ENCODE results near the gene SARDH. TPM values are rescaled to one million over a fixed set of nuclear protein-coding genes. Genes with fewer than 3 reads are reported as not detected.

The SARDH gene
- total and polyA plus RNA-seq, 7 donors = 0.49 to 3.0 (median 1.9) TPM; not detected in 1

DNA sequence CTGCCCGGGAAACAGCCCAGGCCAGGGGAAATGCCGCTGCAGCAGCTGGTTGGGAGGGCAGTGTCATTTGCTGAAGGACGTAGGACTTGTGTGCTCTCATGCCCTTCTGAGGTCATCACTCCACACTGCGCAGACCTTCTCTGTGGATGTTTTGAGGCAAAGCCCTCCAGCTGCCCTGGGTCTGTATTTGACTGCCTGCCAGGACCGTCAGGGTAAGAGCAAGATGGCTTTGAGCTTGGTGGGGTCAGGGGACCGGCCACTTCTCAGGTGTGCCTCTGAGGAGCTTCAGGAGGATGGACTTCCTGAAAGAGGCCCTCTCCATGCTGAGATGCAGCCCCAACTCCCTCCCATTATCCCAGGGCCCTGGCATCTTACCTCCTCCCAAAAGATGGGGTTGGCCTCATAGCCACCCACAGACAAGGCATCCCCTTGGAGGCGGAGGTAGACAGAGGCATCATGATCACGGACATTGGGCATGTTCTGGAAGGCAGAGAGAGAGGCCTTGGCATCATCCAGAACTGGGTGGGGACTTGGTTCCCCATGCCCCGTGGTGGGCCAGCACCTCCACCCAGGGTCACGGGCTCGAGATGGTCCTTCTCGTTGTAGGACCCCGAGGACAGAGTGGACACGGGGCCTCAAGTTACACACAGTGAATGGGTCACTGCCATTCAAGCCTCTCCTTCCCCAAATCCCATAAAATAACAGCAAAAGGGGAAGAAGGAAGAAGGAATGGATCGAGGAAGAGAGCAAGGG is 19.4 kb downstream of the SARDH start:
- no peak for TF ChIP-seq POLR2A (IDR thresholded peaks at IDR 0.05)
- no peak for TF ChIP-seq POLR2AphosphoS5 (IDR thresholded peaks at IDR 0.05)
- no peak for TF ChIP-seq EP300 (IDR thresholded peaks at IDR 0.05)
- TF ChIP-seq, protein P1, sequence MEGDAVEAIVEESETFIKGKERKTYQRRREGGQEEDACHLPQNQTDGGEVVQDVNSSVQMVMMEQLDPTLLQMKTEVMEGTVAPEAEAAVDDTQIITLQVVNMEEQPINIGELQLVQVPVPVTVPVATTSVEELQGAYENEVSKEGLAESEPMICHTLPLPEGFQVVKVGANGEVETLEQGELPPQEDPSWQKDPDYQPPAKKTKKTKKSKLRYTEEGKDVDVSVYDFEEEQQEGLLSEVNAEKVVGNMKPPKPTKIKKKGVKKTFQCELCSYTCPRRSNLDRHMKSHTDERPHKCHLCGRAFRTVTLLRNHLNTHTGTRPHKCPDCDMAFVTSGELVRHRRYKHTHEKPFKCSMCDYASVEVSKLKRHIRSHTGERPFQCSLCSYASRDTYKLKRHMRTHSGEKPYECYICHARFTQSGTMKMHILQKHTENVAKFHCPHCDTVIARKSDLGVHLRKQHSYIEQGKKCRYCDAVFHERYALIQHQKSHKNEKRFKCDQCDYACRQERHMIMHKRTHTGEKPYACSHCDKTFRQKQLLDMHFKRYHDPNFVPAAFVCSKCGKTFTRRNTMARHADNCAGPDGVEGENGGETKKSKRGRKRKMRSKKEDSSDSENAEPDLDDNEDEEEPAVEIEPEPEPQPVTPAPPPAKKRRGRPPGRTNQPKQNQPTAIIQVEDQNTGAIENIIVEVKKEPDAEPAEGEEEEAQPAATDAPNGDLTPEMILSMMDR (IDR thresholded peaks at IDR 0.05) = no peak
- 87 to 91% methylated on average over 15 of the region's 15 CpGs for WGBS, 2 donors
- H3K36me3 ChIP-seq = no peaks in the 10 kb centered on the region
- H3K4me1 ChIP-seq = peaks cover 0 to 4% (median 0%) of the 10 kb centered on the region in 4 donors
- no peak overlapping the region for H3K27ac ChIP-seq
- H3K4me3 ChIP-seq = no peak overlapping the region
- DNase-seq = peak; percentile 52
- H3K27me3 ChIP-seq = no peaks in the 10 kb centered on the region
- no peaks in the 10 kb centered on the region for H3K9me3 ChIP-seq
- intact Hi-C loops (cut with DNase I) = no loop called here

DNA sequence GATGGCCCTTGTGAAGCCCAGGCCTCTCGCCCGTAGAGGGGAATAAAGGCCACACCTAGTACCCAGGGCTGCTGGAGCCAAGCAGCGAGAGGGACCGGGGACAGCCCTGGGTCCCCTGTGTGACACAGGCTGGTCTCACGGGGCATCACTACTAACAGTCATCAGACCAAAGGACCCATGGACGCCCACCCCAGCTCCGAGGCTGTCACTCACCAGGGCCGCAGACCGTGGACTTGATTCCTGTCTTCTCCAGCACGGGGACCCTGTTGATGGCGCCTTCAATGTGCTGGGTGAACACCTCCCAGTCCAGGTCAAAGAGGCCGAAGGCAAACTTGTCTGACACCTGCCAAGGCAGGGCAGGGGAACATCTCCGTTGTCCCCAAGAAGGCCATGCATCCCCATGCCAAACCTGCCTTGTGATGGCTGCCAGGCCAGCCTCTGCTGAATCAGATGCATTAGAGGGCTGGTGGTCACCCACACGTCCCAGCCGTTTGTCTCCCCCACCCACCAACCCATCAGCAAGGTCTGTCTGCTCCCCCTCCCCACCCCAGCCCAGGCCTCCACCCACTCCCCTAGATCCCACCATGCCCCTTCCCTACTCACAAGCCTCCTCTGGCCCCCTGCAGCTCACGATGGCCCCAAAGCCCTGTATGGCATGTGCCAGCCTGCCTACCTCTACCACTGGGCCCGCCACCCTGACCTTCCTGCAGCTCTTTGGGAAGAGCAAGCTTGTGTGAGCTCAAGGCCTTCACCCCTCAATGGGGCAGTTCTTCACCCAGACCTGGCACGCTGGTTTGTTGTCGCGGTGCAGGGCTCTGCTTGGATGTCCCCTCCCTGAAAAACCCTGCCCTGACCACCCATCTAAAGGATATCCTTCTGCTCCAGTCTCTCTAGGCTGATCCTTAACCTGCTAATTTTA is 20.8 kb downstream of the SARDH start:
- Histone ChIP-seq H3K27me3 (no peaks in the 10 kb centered on the region), H3K9me3 (no peaks in the 10 kb centered on the region), H3K27ac (no peak overlapping the region), H3K4me1 (peaks cover 0 to 4% (median 0%) of the 10 kb centered on the region in 4 donors), H3K36me3 (no peaks in the 10 kb centered on the region), H3K4me3 (no peak overlapping the region)
- whole genome bisulfite sequencing, 2 donors = 90 to 93% methylated on average over 20 of the region's 20 CpGs
- peak; percentile 60 for DNase-seq
- TF ChIP-seq, protein P1 (IDR thresholded peaks at IDR 0.05) = no peak
- TF ChIP-seq EP300 (IDR thresholded peaks at IDR 0.05) (no peak), POLR2AphosphoS5 (IDR thresholded peaks at IDR 0.05) (no peak), POLR2A (IDR thresholded peaks at IDR 0.05) (no peak)
- intact Hi-C loops (cut with DNase I) = no loop called here

DNA sequence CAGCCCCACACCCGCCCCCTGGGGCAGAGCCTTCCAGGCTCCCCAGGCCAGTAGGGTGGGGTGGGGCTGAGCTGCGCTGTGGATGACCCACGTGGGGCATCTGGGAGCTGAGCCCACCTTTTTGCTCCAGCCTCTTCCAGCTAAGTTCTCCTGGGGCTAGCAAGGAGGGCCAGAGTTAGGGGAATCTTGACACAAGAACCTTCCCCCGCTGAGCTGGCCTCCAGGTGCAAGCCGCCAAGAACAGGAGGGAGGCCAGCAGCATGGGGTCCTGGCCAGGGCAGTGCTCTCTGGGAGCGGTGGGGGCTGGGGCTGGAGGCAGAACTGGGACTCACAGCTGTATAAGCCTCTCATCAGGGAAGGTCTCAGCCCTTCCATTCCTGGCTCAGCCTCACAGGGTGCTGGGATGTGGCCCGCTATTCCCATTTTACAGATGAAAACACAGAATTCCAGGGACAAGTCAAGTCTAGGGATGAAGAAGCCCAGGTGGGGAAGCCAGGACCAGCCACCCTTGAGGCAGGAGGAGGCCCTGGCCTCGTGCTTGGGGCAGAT is 21.5 kb downstream of the SARDH start:
- Histone ChIP-seq H3K9me3 (no peaks in the 10 kb centered on the region), H3K27ac (no peak overlapping the region), H3K36me3 (no peaks in the 10 kb centered on the region), H3K27me3 (no peaks in the 10 kb centered on the region), H3K4me3 (no peak overlapping the region), H3K4me1 (peaks cover 0 to 4% (median 0%) of the 10 kb centered on the region in 4 donors)
- intact Hi-C loops (cut with DNase I) = no loop called here
- DNase-seq = peak; percentile 66
- TF ChIP-seq EP300 (IDR thresholded peaks at IDR 0.05) (no peak), POLR2AphosphoS5 (IDR thresholded peaks at IDR 0.05) (no peak)
- 68 to 81% methylated on average over 8 of the region's 8 CpGs for WGBS, 2 donors

DNA sequence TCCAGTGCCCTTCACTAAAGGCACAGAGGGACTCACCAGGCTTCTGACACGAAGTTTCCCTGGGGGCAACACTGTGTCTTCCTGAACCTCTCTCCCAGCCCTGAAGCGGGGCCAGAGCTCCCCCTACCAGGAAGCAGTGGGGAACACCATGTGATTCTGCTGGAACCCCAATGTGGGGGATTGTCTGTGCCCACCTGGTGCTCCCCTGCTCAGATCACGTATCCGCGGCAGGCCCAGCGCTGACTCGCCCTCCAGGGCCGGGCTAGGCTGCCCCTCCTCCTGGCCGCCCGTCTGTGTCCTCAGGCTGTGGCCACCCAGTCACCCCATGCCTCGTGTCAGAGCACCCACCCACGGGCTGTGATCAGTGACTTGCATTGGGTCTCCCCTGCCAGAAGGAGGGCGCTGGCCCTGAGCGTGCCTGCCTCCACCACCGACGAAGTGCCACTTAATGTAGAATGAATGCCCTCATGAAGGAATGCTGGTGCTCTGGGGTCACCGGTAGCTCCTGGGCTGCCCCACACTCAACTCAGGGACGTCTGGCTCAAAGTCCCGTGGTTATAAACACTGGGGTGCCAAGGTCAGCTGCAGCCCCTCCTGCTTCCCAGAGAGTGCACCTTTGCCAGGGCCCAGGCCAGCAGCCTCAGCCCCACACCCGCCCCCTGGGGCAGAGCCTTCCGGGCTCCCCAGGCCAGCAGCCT is 22.1 kb downstream of the SARDH start:
- Histone ChIP-seq H3K4me3 (no peak overlapping the region), H3K27ac (no peak overlapping the region), H3K36me3 (no peaks in the 10 kb centered on the region), H3K4me1 (peaks cover 0 to 4% (median 0%) of the 10 kb centered on the region in 4 donors), H3K9me3 (no peaks in the 10 kb centered on the region), H3K27me3 (no peaks in the 10 kb centered on the region)
- DNase-seq = peak; percentile 61
- intact Hi-C loops (cut with DNase I) = no loop called here
- WGBS, 2 donors = 55 to 69% methylated on average over 21 of the region's 21 CpGs
- TF ChIP-seq EP300 (IDR thresholded peaks at IDR 0.05) (no peak), POLR2A (IDR thresholded peaks at IDR 0.05) (no peak), POLR2AphosphoS5 (IDR thresholded peaks at IDR 0.05) (no peak)
- TF ChIP-seq, protein P1 (IDR thresholded peaks at IDR 0.05) = no peak
